Endothelial cell (in vitro differentiated cells): ENCODE data around the gene GOLPH3L. TPM values are rescaled to one million over a fixed set of nuclear protein-coding genes. Genes with fewer than 3 reads are reported as not detected.

Source experiments
- DNase-seq: peaks from one replicate; pipeline ENCODE4 v3.0.0; 2021; ENCODE audit warnings: low spot score
- H3K27ac Mint-ChIP-seq: one replicate; pipeline ENCODE4 v1.8.0; 2021; ENCODE audit warnings: mixed read lengths, inconsistent platforms; ENCODE audit not compliant: unreplicated experiment
- H3K27me3 Mint-ChIP-seq: one replicate; pipeline ENCODE4 v1.8.0; 2021; ENCODE audit warnings: mild to moderate bottlenecking, moderate library complexity, mixed read lengths, inconsistent platforms; ENCODE audit not compliant: unreplicated experiment
- H3K36me3 Mint-ChIP-seq: one replicate; pipeline ENCODE4 v1.8.0; 2021; ENCODE audit warnings: mild to moderate bottlenecking, low read depth, mixed read lengths, inconsistent platforms; ENCODE audit not compliant: unreplicated experiment
- H3K4me1 Mint-ChIP-seq: one replicate; pipeline ENCODE4 v1.8.0; 2021; ENCODE audit warnings: mild to moderate bottlenecking, mixed read lengths, inconsistent platforms; ENCODE audit not compliant: unreplicated experiment
- H3K4me3 Mint-ChIP-seq: one replicate; pipeline ENCODE4 v1.8.0; 2021; ENCODE audit warnings: mild to moderate bottlenecking, mixed read lengths, inconsistent platforms; ENCODE audit not compliant: unreplicated experiment
- H3K9me3 Mint-ChIP-seq: one replicate; pipeline ENCODE4 v1.8.0; 2021; ENCODE audit warnings: mixed read lengths, inconsistent platforms; ENCODE audit not compliant: unreplicated experiment
- CTCF ChIP-seq: fragments of 200-600 bp; sonication (generic); IDR thresholded peaks from one replicate; pipeline ENCODE4 v1.5.0; 2021; ENCODE audit warnings: antibody characterized with exemption; ENCODE audit not compliant: unreplicated experiment
- total RNA-seq: library from RNA; stranded (reverse); fragmentation: NEBNext Ultra II Directional; extraction: Animal tissue kit (Norgen Biotek cat#: 25700); gene quantifications from one replicate; pipeline ENCODE4 v1.2.1, GENCODE V29; 2021; ENCODE audit not compliant: unreplicated experiment

The GOLPH3L gene
- total RNA-seq, 1 donor from 2014 or later: 21.5 TPM

GRCh38 chr1:150688763-150689162, 8.2 kb downstream of the GOLPH3L start:
- peaks cover 6% of the 10 kb centered on the region for H3K4me1 Mint-ChIP-seq
- peaks cover 9% of the 10 kb centered on the region for H3K36me3 Mint-ChIP-seq
- H3K9me3 Mint-ChIP-seq: no peaks in the 10 kb centered on the region
- H3K4me3 Mint-ChIP-seq: peak overlapping the region; percentile 79
- peak overlapping the region; percentile 58 for H3K27ac Mint-ChIP-seq
- DNase-seq: no peak
- no peaks in the 10 kb centered on the region for H3K27me3 Mint-ChIP-seq
- no peak for TF ChIP-seq CTCF

DNA sequence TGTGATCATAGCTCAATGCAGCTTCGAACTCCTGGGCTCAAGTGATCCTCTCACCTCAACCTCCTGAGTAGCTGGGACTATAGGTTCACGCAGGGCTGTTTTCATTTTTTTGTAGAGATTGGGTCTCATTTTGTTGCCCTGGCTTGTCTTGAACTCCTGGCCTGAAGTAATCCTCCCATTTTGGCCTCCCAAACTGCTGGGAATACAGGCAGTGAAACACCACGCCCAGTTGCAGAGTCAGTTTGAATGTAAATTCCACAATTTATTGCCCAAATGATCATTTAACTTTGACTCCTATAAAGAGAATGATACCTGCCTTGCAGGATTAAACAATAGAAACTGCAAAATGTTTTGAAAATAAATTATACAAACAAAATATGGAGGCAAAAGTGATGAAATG, 10.7 kb downstream of the GOLPH3L start:
- no peak for TF ChIP-seq CTCF
- Mint-ChIP-seq H3K27ac (no peak overlapping the region), H3K9me3 (no peaks in the 10 kb centered on the region), H3K4me1 (peaks cover 8% of the 10 kb centered on the region), H3K27me3 (no peaks in the 10 kb centered on the region), H3K4me3 (no peak overlapping the region), H3K36me3 (peaks cover 6% of the 10 kb centered on the region)
- no peak for DNase-seq

DNA sequence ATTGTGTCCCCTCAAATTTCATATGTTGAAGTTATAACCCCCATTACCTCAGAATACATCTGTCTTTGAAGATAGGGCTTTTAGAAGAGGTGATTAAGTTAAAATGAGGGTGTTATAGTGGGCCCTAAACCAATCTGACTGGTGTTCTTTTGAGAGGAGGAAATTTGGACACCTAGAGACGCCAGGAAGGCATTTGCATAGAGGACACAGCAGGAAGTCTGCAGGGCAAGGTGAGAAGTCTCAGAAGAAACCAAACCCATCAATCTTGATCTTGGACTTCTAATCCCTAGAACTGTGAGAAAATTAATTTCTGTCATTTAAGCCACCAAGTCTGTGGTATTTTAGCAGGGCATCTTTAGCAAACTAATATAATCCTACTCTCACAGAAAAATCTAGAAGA, 13.0 kb downstream of the GOLPH3L start:
- Mint-ChIP-seq H3K9me3 (no peaks in the 10 kb centered on the region), H3K27ac (no peak overlapping the region), H3K4me1 (peaks cover 8% of the 10 kb centered on the region), H3K4me3 (no peak overlapping the region), H3K27me3 (no peaks in the 10 kb centered on the region), H3K36me3 (peaks cover 5% of the 10 kb centered on the region)
- DNase-seq: no peak
- no peak for TF ChIP-seq CTCF

GRCh38 chr1:150678988-150679387, 18.0 kb downstream of the GOLPH3L start:
- no peaks in the 10 kb centered on the region for H3K36me3 Mint-ChIP-seq
- no peaks in the 10 kb centered on the region for H3K27me3 Mint-ChIP-seq
- TF ChIP-seq CTCF: no peak
- no peak overlapping the region for H3K27ac Mint-ChIP-seq
- no peak overlapping the region for H3K4me3 Mint-ChIP-seq
- peaks cover 5% of the 10 kb centered on the region for H3K4me1 Mint-ChIP-seq
- no peaks in the 10 kb centered on the region for H3K9me3 Mint-ChIP-seq
- no peak for DNase-seq

DNA sequence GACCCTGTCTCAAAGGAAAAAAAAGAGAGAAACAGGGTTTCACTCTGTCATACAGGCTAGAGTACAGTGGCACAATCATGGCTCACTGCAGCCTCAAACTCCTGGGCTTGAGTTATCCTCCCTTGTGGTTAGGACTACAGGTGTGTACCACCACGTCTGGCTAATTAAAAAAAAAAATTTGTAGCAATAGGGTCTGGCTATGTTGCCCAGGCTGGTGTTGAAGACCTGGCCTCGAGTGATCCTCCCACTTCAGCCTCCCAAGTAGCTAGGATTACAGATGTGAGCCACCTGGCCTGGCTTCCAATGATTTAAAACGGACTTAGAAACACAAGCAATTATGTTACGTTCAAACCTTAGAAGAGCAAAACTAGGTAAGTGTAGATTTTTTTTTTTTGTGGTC, 22.1 kb downstream of the GOLPH3L start:
- no peaks in the 10 kb centered on the region for H3K9me3 Mint-ChIP-seq
- no peaks in the 10 kb centered on the region for H3K4me1 Mint-ChIP-seq
- no peak for TF ChIP-seq CTCF
- H3K36me3 Mint-ChIP-seq: no peaks in the 10 kb centered on the region
- DNase-seq: no peak
- no peaks in the 10 kb centered on the region for H3K27me3 Mint-ChIP-seq
- H3K27ac Mint-ChIP-seq: no peak overlapping the region
- no peak overlapping the region for H3K4me3 Mint-ChIP-seq
